ENCODE results near the gene STEAP2.

Gene STEAP2

DNA sequence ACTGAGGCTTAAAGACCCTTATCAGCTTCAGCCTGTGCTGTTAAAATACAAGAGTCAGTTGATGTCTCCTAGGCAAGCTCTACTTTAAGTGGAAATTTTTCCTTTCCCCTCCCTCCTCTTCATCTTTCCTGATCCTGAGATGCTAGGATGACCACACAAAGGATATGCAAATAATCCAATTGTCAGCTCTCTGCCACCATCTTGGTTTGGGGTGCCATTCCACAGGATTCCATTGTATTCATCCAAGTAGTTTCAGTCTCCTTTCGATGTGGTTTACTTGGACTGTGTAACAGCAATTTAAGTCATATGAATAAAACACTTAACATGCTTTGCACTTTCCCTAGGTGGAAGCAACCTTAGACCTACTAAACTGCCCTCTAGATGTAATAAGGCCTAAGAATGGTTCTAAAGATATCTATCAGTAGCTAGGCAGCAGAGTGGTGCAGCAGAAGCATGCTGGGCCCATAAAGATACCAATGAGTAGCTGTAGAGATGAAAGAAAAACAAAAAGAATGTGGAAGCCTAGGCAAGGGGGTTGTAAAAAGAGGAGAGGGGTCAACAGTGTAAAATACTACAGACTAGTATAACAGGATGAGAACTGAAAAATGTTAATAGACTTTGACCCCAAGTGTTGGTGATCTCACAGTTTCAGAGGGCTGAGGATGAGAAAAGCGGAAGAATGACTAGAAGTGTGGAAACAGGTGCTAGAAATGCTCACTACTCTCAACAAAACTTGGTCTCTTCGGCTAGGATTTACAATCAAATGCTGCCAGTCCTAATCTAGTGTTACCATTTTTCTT is 31.0 kb downstream of the STEAP2 start:
- TF ChIP-seq, protein P1, sequence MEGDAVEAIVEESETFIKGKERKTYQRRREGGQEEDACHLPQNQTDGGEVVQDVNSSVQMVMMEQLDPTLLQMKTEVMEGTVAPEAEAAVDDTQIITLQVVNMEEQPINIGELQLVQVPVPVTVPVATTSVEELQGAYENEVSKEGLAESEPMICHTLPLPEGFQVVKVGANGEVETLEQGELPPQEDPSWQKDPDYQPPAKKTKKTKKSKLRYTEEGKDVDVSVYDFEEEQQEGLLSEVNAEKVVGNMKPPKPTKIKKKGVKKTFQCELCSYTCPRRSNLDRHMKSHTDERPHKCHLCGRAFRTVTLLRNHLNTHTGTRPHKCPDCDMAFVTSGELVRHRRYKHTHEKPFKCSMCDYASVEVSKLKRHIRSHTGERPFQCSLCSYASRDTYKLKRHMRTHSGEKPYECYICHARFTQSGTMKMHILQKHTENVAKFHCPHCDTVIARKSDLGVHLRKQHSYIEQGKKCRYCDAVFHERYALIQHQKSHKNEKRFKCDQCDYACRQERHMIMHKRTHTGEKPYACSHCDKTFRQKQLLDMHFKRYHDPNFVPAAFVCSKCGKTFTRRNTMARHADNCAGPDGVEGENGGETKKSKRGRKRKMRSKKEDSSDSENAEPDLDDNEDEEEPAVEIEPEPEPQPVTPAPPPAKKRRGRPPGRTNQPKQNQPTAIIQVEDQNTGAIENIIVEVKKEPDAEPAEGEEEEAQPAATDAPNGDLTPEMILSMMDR (IDR thresholded peaks at IDR 0.05), result no peak
- H3K9ac ChIP-seq, result no peak overlapping the region
- no peak overlapping the region for H2AFZ ChIP-seq
- H3K9me3 ChIP-seq (ENCODE audit: control insufficient read depth, low read length), result no peaks in the 10 kb centered on the region
- H3K27ac ChIP-seq, result no peak overlapping the region
- H3K79me2 ChIP-seq, result peaks cover 12% of the 10 kb centered on the region
- H3K4me3 ChIP-seq (ENCODE audit: low read depth, low read length), result no peak overlapping the region
- no peak overlapping the region for H3K4me2 ChIP-seq (ENCODE audit: low read length)
- H3K4me1 ChIP-seq, result no peaks in the 10 kb centered on the region
- no peaks in the 10 kb centered on the region for H3K36me3 ChIP-seq (ENCODE audit: control insufficient read depth, insufficient read depth, low read length)
- H3K27me3 ChIP-seq (ENCODE audit: control insufficient read depth, insufficient read depth, low read length), result no peaks in the 10 kb centered on the region

DNA sequence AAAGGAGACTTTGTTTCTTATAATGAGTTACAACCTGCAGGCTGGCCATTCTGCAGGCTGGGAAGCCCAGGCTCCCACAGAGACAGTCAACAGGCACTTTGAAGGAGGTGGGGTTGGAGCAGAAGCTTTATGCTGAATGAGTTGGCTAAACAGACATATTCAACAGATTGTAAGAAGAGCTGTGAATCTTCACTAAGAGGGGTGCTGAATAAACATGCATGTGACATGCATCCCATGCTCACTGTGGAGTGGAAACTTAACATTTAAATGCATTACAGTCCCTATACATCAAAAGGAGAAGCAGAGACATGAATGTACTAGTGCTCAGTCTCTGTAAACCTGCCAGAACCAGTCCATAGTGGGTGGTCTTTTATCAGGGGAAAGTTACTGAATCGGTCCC is 32.0 kb downstream of the STEAP2 start:
- no peaks in the 10 kb centered on the region for H3K4me1 ChIP-seq
- TF ChIP-seq, protein P1 (IDR thresholded peaks at IDR 0.05), result no peak
- peak overlapping the region; percentile 8 for H2AFZ ChIP-seq
- H3K9me3 ChIP-seq (ENCODE audit: control insufficient read depth, low read length), result no peaks in the 10 kb centered on the region
- H3K4me2 ChIP-seq (ENCODE audit: low read length), result no peak overlapping the region
- no peaks in the 10 kb centered on the region for H3K27me3 ChIP-seq (ENCODE audit: control insufficient read depth, insufficient read depth, low read length)
- no peak overlapping the region for H3K9ac ChIP-seq
- no peaks in the 10 kb centered on the region for H3K36me3 ChIP-seq (ENCODE audit: control insufficient read depth, insufficient read depth, low read length)
- no peak overlapping the region for H3K4me3 ChIP-seq (ENCODE audit: low read depth, low read length)
- H3K27ac ChIP-seq, result no peak overlapping the region
- H3K79me2 ChIP-seq, result peaks cover 12% of the 10 kb centered on the region

- Histone ChIP-seq H3K27me3 (ENCODE audit: control insufficient read depth, insufficient read depth, low read length) (no peaks in the 10 kb centered on the region), H2AFZ (peak overlapping the region; percentile 77), H3K27ac (peak overlapping the region; percentile 36), H3K79me2 (peaks cover 12% of the 10 kb centered on the region), H3K9ac (peak overlapping the region; percentile 32), H3K36me3 (ENCODE audit: control insufficient read depth, insufficient read depth, low read length) (no peaks in the 10 kb centered on the region), H3K4me2 (ENCODE audit: low read length) (peak overlapping the region; percentile 73), H3K4me3 (ENCODE audit: low read depth, low read length) (peak overlapping the region; percentile 76), H3K9me3 (ENCODE audit: control insufficient read depth, low read length) (no peaks in the 10 kb centered on the region), H3K4me1 (no peaks in the 10 kb centered on the region)
- TF ChIP-seq, protein P1 (IDR thresholded peaks at IDR 0.05), result no peak
These were observed 33.0 kb downstream of the STEAP2 start for GRCh38 chr7:90244565-90244908.

DNA sequence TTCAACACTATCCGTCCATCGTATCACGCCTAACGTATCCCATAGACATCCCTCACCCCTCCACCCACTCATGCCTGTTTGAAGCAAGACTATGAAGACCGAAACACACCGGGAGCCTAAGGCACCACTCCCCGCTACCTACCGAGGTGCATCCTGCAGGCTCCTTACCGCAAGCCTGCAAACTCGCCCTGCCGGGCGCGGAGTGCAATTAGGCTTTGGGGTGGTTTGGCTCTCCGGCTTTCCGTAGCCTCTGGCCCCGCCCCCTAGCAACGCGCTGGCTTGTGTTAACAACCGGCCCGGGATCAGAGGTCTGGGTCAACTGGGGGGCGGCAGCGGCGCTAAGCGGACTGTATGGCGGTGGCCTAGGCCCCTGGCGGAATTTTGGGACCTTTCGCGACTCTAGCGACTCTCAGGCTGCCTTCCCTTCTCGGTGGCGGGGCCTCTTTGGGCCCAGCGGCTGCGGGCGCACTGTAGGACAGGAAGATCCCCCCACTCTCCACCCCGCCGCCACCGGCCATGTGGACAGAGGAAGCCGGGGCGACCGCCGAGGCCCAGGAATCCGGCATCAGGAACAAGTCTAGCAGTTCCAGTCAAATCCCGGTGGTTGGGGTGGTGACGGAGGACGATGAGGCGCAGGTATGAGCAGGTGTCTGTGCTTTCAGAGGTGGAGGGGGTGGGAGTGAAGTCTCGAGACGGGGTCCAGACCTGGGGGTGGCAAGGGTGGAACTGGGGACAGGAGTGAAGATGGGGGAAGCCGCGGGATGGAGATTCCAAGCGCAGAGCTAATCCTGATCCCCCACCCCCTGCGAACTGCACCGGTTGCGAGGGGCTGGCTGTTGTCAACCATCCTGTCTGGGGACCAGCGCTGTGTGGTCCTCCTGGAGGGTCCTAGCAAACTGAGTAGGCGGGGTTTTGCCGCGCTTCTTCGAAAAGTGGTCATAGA is 33.6 kb downstream of the STEAP2 start, which contains the start of gene CFAP69:
Gene CFAP69, plus strand, starts transcription at position 266 of the 943 bp plus-strand sequence. Its CDS starts 251 bp downstream, at position 517.
- H3K27ac ChIP-seq, result peak within 1 kb of the TSS; percentile 36
- H3K4me3 ChIP-seq (ENCODE audit: low read depth, low read length), result peak within 1 kb of the TSS; percentile 76
- no peaks in the 10 kb centered on the region for H3K36me3 ChIP-seq (ENCODE audit: control insufficient read depth, insufficient read depth, low read length)
- peak within 1 kb of the TSS; percentile 77 for H2AFZ ChIP-seq
- H3K4me1 ChIP-seq, result no peaks in the 10 kb centered on the region
- peaks cover 12% of the 10 kb centered on the region for H3K79me2 ChIP-seq
- H3K9ac ChIP-seq, result peak within 1 kb of the TSS; percentile 32
- H3K9me3 ChIP-seq (ENCODE audit: control insufficient read depth, low read length), result no peaks in the 10 kb centered on the region
- TF ChIP-seq, protein P1 (IDR thresholded peaks at IDR 0.05), result peak; percentile 23
- H3K27me3 ChIP-seq (ENCODE audit: control insufficient read depth, insufficient read depth, low read length), result no peaks in the 10 kb centered on the region
- H3K4me2 ChIP-seq (ENCODE audit: low read length), result peak within 1 kb of the TSS; percentile 73
